B cell (primary cell): Measurements from ENCODE around the gene FNDC11. TPM values are rescaled to one million over a fixed set of nuclear protein-coding genes. Genes with fewer than 3 reads are reported as not detected.
A peak's percentile ranks its signal among the peaks of the same experiment; 100 is the strongest.

Experiments used
- ATAC-seq: fragments of 200-7000 bp; cut with Tn5 transposase; one replicate; pipeline ENCODE4 v1.10.0; 2021; ENCODE audit warnings: low read depth, mild to moderate bottlenecking, moderate number of reproducible peaks, moderate library complexity
- CTCF ChIA-PET: fragments of 350-600 bp; sonication (Branson Sonifier 250); formaldehyde crosslinking; loops from one replicate; lab custom pipeline; 2021; ENCODE audit warnings: antibody characterized with exemption, inconsistent platforms; lab: Charles Lee
- POLR2A ChIA-PET: fragments of 350-600 bp; sonication (Branson Sonifier 250); formaldehyde crosslinking; loops from one replicate; lab custom pipeline; 2021; ENCODE audit warnings: antibody characterized with exemption; lab: Charles Lee
- DNase-seq: peaks from one replicate; pipeline ENCODE4 v3.0.0; 2013
- H2AFZ ChIP-seq: 2 replicates; pipeline ENCODE4 v1.6.1; 2012; ENCODE audit warnings: mild to moderate bottlenecking, low read depth, low read length; ENCODE audit not compliant: insufficient read depth, poor library complexity, severe bottlenecking
- H3K27ac ChIP-seq, 2 donors: 1 replicate in 1 of 2; 2 replicates in 1 of 2; pipeline ENCODE4 v1.5.1; 2012 to 2013; ENCODE audit warnings: low read length in 2 of 2, mild to moderate bottlenecking in 2 of 2, moderate library complexity in 1 of 2
- H3K27me3 ChIP-seq, 4 experiments: fragments of 200-600 bp in 1 of 4; sonication (generic) in 1 of 4; replicated peaks in 1 of 4; 1 replicate in 2 of 4; 2 replicates in 2 of 4; pipeline versions ENCODE4 v1.6.1 to v1.7.0; 2013 to 2016; ENCODE audit warnings: low read length in 3 of 4, mild to moderate bottlenecking in 2 of 4, mixed read lengths in 1 of 4, moderate library complexity in 1 of 4; ENCODE audit not compliant: insufficient read depth in 4 of 4, control insufficient read depth in 3 of 4; ENCODE audit errors: control extremely low read depth in 1 of 4
- H3K36me3 ChIP-seq, 2 experiments: replicated peaks in 1 of 2; 1 replicate in 1 of 2; 2 replicates in 1 of 2; pipeline versions ENCODE4 v1.6.1 to v1.7.1; 2013; ENCODE audit warnings: low read length in 1 of 2; ENCODE audit not compliant: insufficient read depth in 2 of 2, control insufficient read depth in 1 of 2; ENCODE audit errors: control extremely low read depth in 1 of 2, extremely low read depth in 1 of 2
- H3K4me1 ChIP-seq, 2 donors: fragments of 200-600 bp in 1 of 2; sonication (generic) in 1 of 2; 1 replicate in 1 of 2; 2 replicates in 1 of 2; pipeline versions ENCODE4 v1.5.1 to v1.6.1; 2013 to 2017; ENCODE audit warnings: low read length in 2 of 2; ENCODE audit not compliant: control insufficient read depth in 2 of 2, insufficient read depth in 2 of 2
- H3K4me2 ChIP-seq: replicated peaks from 2 replicates; pipeline ENCODE3; 2012; ENCODE audit warnings: mild to moderate bottlenecking, low read depth, low read length; ENCODE audit not compliant: poor library complexity, severe bottlenecking
- H3K4me3 ChIP-seq, 5 experiments: fragments of 200-600 bp in 1 of 5; sonication (generic) in 1 of 5; 1 replicate in 3 of 5; 2 replicates in 2 of 5; pipeline versions ENCODE4 v1.5.1 to v1.7.0; 2011 to 2016; ENCODE audit warnings: low read length in 4 of 5, mild to moderate bottlenecking in 4 of 5, low read depth in 2 of 5, control low read depth in 1 of 5, moderate library complexity in 1 of 5; ENCODE audit not compliant: insufficient read depth in 1 of 5; ENCODE audit errors: control extremely low read depth in 1 of 5, extremely low read depth in 1 of 5
- H3K79me2 ChIP-seq: fragments of 200-600 bp; sonication (generic); one replicate; pipeline ENCODE4 v1.6.0; 2016; ENCODE audit warnings: low read length; ENCODE audit not compliant: control insufficient read depth, insufficient read depth
- H3K9ac ChIP-seq: fragments of 200-600 bp; sonication (generic); 2 replicates; pipeline ENCODE4 v1.6.1; 2017; ENCODE audit warnings: mild to moderate bottlenecking, low read length, moderate library complexity
- H3K9me3 ChIP-seq, 3 donors: one replicate each; pipeline versions ENCODE4 v1.6.1 to v1.7.1; 2013; ENCODE audit warnings: low read length in 2 of 3; ENCODE audit not compliant: control insufficient read depth in 2 of 3, insufficient read depth in 1 of 3; ENCODE audit errors: control extremely low read depth in 1 of 3
- H4K20me1 ChIP-seq: 2 replicates; pipeline ENCODE4 v1.6.0; 2012; ENCODE audit warnings: mild to moderate bottlenecking, low read length; ENCODE audit not compliant: insufficient read depth, control insufficient read depth, poor library complexity, severe bottlenecking
- H3K27ac Mint-ChIP-seq: one replicate; pipeline ENCODE4 v1.8.0; 2021; ENCODE audit warnings: mixed read lengths
- H3K27me3 Mint-ChIP-seq: one replicate; pipeline ENCODE4 v1.8.0; 2021; ENCODE audit warnings: mixed read lengths
- H3K4me1 Mint-ChIP-seq: one replicate; pipeline ENCODE4 v1.8.0; 2021; ENCODE audit warnings: mixed read lengths
- H3K4me3 Mint-ChIP-seq: one replicate; pipeline ENCODE4 v1.8.0; 2021; ENCODE audit warnings: mixed read lengths
- H3K9me3 Mint-ChIP-seq: one replicate; pipeline ENCODE4 v1.8.0; 2022; ENCODE audit warnings: mixed read lengths; ENCODE audit not compliant: insufficient read depth
- CTCF ChIP-seq: fragments of 200-600 bp; IDR thresholded peaks from one replicate; pipeline ENCODE4 v1.8.0; 2022; ENCODE audit warnings: antibody characterized with exemption, mild to moderate bottlenecking
- EZH2 ChIP-seq: IDR thresholded peaks from 2 replicates; pipeline ENCODE4 v1.6.1; 2012; ENCODE audit warnings: borderline replicate concordance, low read depth, mild to moderate bottlenecking, moderate library complexity, low read length; ENCODE audit not compliant: insufficient read depth, poor library complexity, severe bottlenecking
- WGBS: methylation state at CpG from one replicate; pipeline ENCODE4 v1.1.5; 2013; ENCODE audit warnings: missing lambda C conversion rate; ENCODE audit not compliant: insufficient coverage; 5-methylcytosine and 5-hydroxymethylcytosine counted together
- intact Hi-C: fragments of 100-400 bp; cut with micrococcal nuclease; formaldehyde crosslinking; loops from one replicate; pipeline ENCODE4 v1.10.0; 2022
- polyA plus RNA-seq: library from polyadenylated mRNA; depleted of rRNA; stranded (reverse); fragments of >200 nt; gene quantifications from 2 replicates; pipeline ENCODE4 v1.2.3, GENCODE V29; 2012
- total RNA-seq, 2 donors: library from RNA; stranded (reverse); fragments of 120-200 nt in 1 of 2; gene quantifications; 1 replicate in 1 of 2; 2 replicates in 1 of 2; pipeline versions ENCODE4 v1.2.3 to v1.2.4, GENCODE V29; 2013 to 2022

The FNDC11 gene
- total and polyA plus RNA-seq, 2 donors (not counting 1 experiment from before 2014, with no cell fraction given) = 3.8 to 34.2 TPM

- CTCF ChIA-PET = interaction anchor here (0.7 to 3.8 kb wide), 3 partner anchors 16 to 135 kb away, joined by 3 to 25 read pairs (median 3); partner anchors contain the start of genes PTK6 and RTEL1
- peak overlapping the region; percentile 74 for H3K4me3 Mint-ChIP-seq
- H3K27ac ChIP-seq = no peak overlapping the region
- peaks cover 29% of the 10 kb centered on the region for H4K20me1 ChIP-seq
- peaks cover 4% of the 10 kb centered on the region for H3K27me3 Mint-ChIP-seq
- no peak for TF ChIP-seq CTCF
- no peak for TF ChIP-seq EZH2
- H3K27me3 ChIP-seq = peaks cover 0 to 10% (median 3%) of the 10 kb centered on the region in 4 experiments
- H3K79me2 ChIP-seq = peaks cover 15% of the 10 kb centered on the region
- intact Hi-C loops = no loop called here
- no peaks in the 10 kb centered on the region for H3K9me3 Mint-ChIP-seq
- no peak for ATAC-seq
- H3K9me3 ChIP-seq = peaks cover 0 to 14% (median 4%) of the 10 kb centered on the region in 3 donors
- H3K4me2 ChIP-seq = peak overlapping the region; percentile 94
- peaks cover 0 to 7% of the 10 kb centered on the region in 2 experiments for H3K36me3 ChIP-seq
- POLR2A ChIA-PET = interaction anchor here (0.5 to 2.6 kb wide), 5 partner anchors 15 to 1073 kb away, joined by 3 to 42 read pairs (median 4); partner anchors contain the start of genes PRPF6, PTK6 and SAMD10
- WGBS = 97% methylated on average over 12 of the region's 13 CpGs
- no peak overlapping the region for H3K4me3 ChIP-seq
- H3K9ac ChIP-seq = no peak overlapping the region
- peaks cover 23 to 30% of the 10 kb centered on the region in 2 donors for H3K4me1 ChIP-seq
- DNase-seq = peak; percentile 20
- no peak overlapping the region for H2AFZ ChIP-seq
- peak overlapping the region; percentile 70 for H3K27ac Mint-ChIP-seq
- peaks cover 39% of the 10 kb centered on the region for H3K4me1 Mint-ChIP-seq
Observed at GRCh38 chr20:63522091-63522868, 31.7 kb upstream of the FNDC11 start.
